GM12878 (cell line): Measurements from ENCODE around the gene TUBA3C. TPM values are rescaled to one million over a fixed set of nuclear protein-coding genes. Genes with fewer than 3 reads are reported as not detected.

Experiments used
- ATAC-seq: fragments of 200-7000 bp; cut with Tn5 transposase; 3 replicates; pipeline ENCODE4 v1.9.1; 2020; ENCODE audit warnings: mild to moderate bottlenecking, moderate library complexity
- BruUV-seq: library from RNA; stranded (reverse); fragments of 400-500 nt; replicated peaks from 2 replicates; lab custom pipeline; 2021; lab: Mats Ljungman, UMichigan
- CTCF ChIA-PET: fragments of 300-600 bp; sonication (Branson Sonifier 250); formaldehyde crosslinking; extraction: SDS; loops from one replicate; lab custom pipeline; 2021; ENCODE audit warnings: inconsistent platforms; lab: Yijun Ruan, JAX
- POLR2A ChIA-PET: fragments of 350-600 bp; formaldehyde crosslinking; extraction: SDS; loops from one replicate; lab custom pipeline; 2021; ENCODE audit warnings: inconsistent platforms; lab: Charles Lee
- RAD21 ChIA-PET: fragments of 300-600 bp; sonication (Branson Sonifier 250); formaldehyde crosslinking; loops from one replicate; lab custom pipeline; 2023; ENCODE audit warnings: antibody characterized with exemption; ENCODE audit not compliant: unreplicated experiment; lab: Charles Lee
- SMC1A ChIA-PET: fragments of 300-600 bp; sonication (Branson Sonifier 250); formaldehyde crosslinking; loops from one replicate; lab custom pipeline; 2023; ENCODE audit not compliant: unreplicated experiment, uncharacterized antibody; lab: Charles Lee
- DNase-seq: peaks from one replicate; pipeline ENCODE4 v3.0.0-alpha.2; 2011; ENCODE audit warnings: low read depth, low spot score
- FAIRE-seq: peaks from 3 replicates; lab custom pipeline; 2011; peaks lifted over from hg19 to GRCh38; lab: Jason Lieb, UNC
- H2AFZ ChIP-seq: 2 replicates; pipeline ENCODE4 v1.6.0; 2011; ENCODE audit warnings: low read depth, low read length, control low read depth; ENCODE audit not compliant: control insufficient read depth
- H3K27ac ChIP-seq: 2 replicates; pipeline ENCODE4 v1.5.1; 2011; ENCODE audit warnings: control low read depth; ENCODE audit not compliant: control insufficient read depth, insufficient read depth
- H3K27me3 ChIP-seq, 2 experiments: replicated peaks in 1 of 2; 2 replicates each; pipeline versions ENCODE4 v1.6.0 to v1.6.1; 2011; ENCODE audit warnings: low read length in 1 of 2; ENCODE audit not compliant: control insufficient read depth in 2 of 2, insufficient read depth in 2 of 2
- H3K36me3 ChIP-seq, 2 experiments: 2 replicates each; pipeline ENCODE4 v1.5.1; 2011; ENCODE audit warnings: low read length in 1 of 2; ENCODE audit not compliant: control insufficient read depth in 2 of 2, insufficient read depth in 2 of 2
- H3K4me1 ChIP-seq: 2 replicates; pipeline ENCODE4 v1.6.1; 2011; ENCODE audit warnings: mild to moderate bottlenecking, low read length, moderate library complexity, mixed read lengths; ENCODE audit not compliant: control insufficient read depth, insufficient read depth
- H3K4me2 ChIP-seq: 2 replicates; pipeline ENCODE4 v1.6.0; 2011; ENCODE audit warnings: control low read depth; ENCODE audit not compliant: control insufficient read depth, insufficient read depth
- H3K4me3 ChIP-seq: fragments of 200-600 bp; sonication (generic); 2 replicates; pipeline ENCODE4 v1.5.1; 2016
- H3K79me2 ChIP-seq: 2 replicates; pipeline ENCODE4 v1.6.0; 2011; ENCODE audit warnings: low read length; ENCODE audit not compliant: control insufficient read depth, insufficient read depth
- H3K9ac ChIP-seq: 2 replicates; pipeline ENCODE4 v1.8.0; 2011; ENCODE audit warnings: low read length, control low read depth, mixed read lengths; ENCODE audit not compliant: control insufficient read depth, insufficient read depth
- H3K9me3 ChIP-seq: replicated peaks from 3 replicates; pipeline ENCODE4 v1.5.1; 2011; ENCODE audit warnings: mild to moderate bottlenecking, low read length; ENCODE audit not compliant: control insufficient read depth, insufficient read depth
- H4K20me1 ChIP-seq: 2 replicates; pipeline ENCODE4 v1.6.0; 2011; ENCODE audit not compliant: control insufficient read depth, insufficient read depth
- CBX3 ChIP-seq: fragments of 200-600 bp; sonication (generic); IDR thresholded peaks from 2 replicates; pipeline ENCODE4 v1.6.1; 2016; ENCODE audit warnings: low read depth, borderline replicate concordance
- ESRRA ChIP-seq: IDR thresholded peaks from 2 replicates; pipeline ENCODE4 v1.6.1; 2012; ENCODE audit warnings: mild to moderate bottlenecking, low read length, improper control_type of control experiment
- ETV6 ChIP-seq, 2 experiments: fragments of 450-650 bp in 1 of 2; IDR thresholded peaks in 1 of 2; conservative IDR thresholded peaks in 1 of 2; 2 replicates each; pipeline ENCODE4 v1.6.1; 2014; ENCODE audit warnings: antibody characterized with exemption in 1 of 2, borderline replicate concordance in 1 of 2, low read depth in 1 of 2, mild to moderate bottlenecking in 1 of 2, moderate library complexity in 1 of 2
- GABPA ChIP-seq: IDR thresholded peaks from 2 replicates; pipeline ENCODE4 v1.6.1; 2014; ENCODE audit warnings: antibody characterized with exemption, low read depth, mild to moderate bottlenecking, inconsistent platforms
- IKZF2 ChIP-seq, 2 experiments: fragments of 450-650 bp; IDR thresholded peaks; 2 replicates each; pipeline ENCODE4 v1.6.1; 2017; ENCODE audit warnings: mild to moderate bottlenecking in 2 of 2, moderate library complexity in 2 of 2
- RELB ChIP-seq: fragments of 450-650 bp; IDR thresholded peaks from 2 replicates; pipeline ENCODE4 v1.6.1; 2017; ENCODE audit warnings: low read depth, mild to moderate bottlenecking, moderate library complexity
- RFX5 ChIP-seq: IDR thresholded peaks from 2 replicates; pipeline ENCODE4 v1.6.1; 2011; ENCODE audit warnings: low read depth, low read length, improper control_type of control experiment
- WGBS: methylation state at CpG from one replicate; pipeline ENCODE4 v1.1.6; 2016; ENCODE audit warnings: low lambda C conversion rate; ENCODE audit not compliant: insufficient replicate concordance, insufficient coverage; ENCODE audit errors: missing lambda C conversion rate; 5-methylcytosine and 5-hydroxymethylcytosine counted together
- in situ Hi-C: fragments of 300-500 bp; cut with MboI; formaldehyde crosslinking; loops from 9 replicates; pipeline ENCODE4 v1.14.3; 2018; ENCODE audit warnings: mixed read lengths
- intact Hi-C: fragments of 100-400 bp; cut with micrococcal nuclease; formaldehyde crosslinking; loops from one replicate; pipeline ENCODE4 v1.14.2; 2022; ENCODE audit not compliant: unreplicated experiment
- polyA plus RNA-seq, 11 experiments: library from polyadenylated mRNA; depleted of rRNA in 4 of 11; unstranded in 6 of 11; stranded (reverse) in 5 of 11; fragments of >200 nt; fragmentation: Nextera tagmentation in 4 of 11; fragmentation: Illumina TruSeq in 1 of 11; extraction: Ambion mirVana in 4 of 11; extraction: Trizol in 1 of 11; gene quantifications; 1 replicate in 1 of 11; 2 replicates in 10 of 11; pipeline versions ENCODE4 v1.2.1 to v1.2.3, GENCODE V29; 2011 to 2016; ENCODE audit warnings: inconsistent platforms in 2 of 11, missing spikeins in 2 of 11, low read depth in 1 of 11
- total RNA-seq, 4 experiments: library from RNA; depleted of rRNA in 3 of 4; stranded (reverse); fragments of >200 nt in 3 of 4; fragmentation: Illumina TruSeq in 1 of 4; extraction: Trizol in 1 of 4; gene quantifications; 2 replicates each; pipeline versions ENCODE4 v1.2.1 to v1.2.3, GENCODE V29; 2013 to 2021

TUBA3C gene
- total and polyA plus RNA-seq, 10 of the 15 experiments (the other 5 are each of a cell fraction or from before 2014, with no cell fraction given) = 0.04 to 4.5 (median 0.31) TPM; not detected in 5

GRCh38 chr13:19159181-19159580, 22.4 kb downstream of the TUBA3C start:
- Histone ChIP-seq H3K27ac (no peak overlapping the region), H3K9me3 (no peaks in the 10 kb centered on the region; the same call in 2 of the 3 replicates), H3K9ac (no peak overlapping the region), H2AFZ (no peak overlapping the region), H3K4me1 (no peaks in the 10 kb centered on the region), H3K79me2 (no peaks in the 10 kb centered on the region), H3K36me3 (no peaks in the 10 kb centered on the region), H3K4me3 (no peak overlapping the region), H3K27me3 (no peaks in the 10 kb centered on the region), H3K4me2 (no peak overlapping the region), H4K20me1 (no peaks in the 10 kb centered on the region)
- 22% methylated on average over 2 of the region's 2 CpGs for WGBS
- intact Hi-C loops (no loop called here), in situ Hi-C loops (no loop called here)
- POLR2A ChIA-PET = no interaction called here
- FAIRE-seq = no peak
- TF ChIP-seq RFX5 (no peak), RELB (no peak), CBX3 (no peak), ETV6 (conservative IDR thresholded peaks at IDR 0.05 in 1 of 2, IDR thresholded peaks at IDR 0.05 in 1 of 2; ENCODE audit: borderline replicate concordance in 1 of 2, low read depth in 1 of 2) (no peak), GABPA (no peak), ESRRA (no peak), IKZF2 (IDR thresholded peaks at IDR 0.05) (no peak)
- RAD21 ChIA-PET = no interaction called here
- no peak for ATAC-seq
- CTCF ChIA-PET = no interaction called here
- BruUV-seq = no TSS peak
- SMC1A ChIA-PET = no interaction called here
- DNase-seq = no peak
